OCI-LY3 (cell line): ENCODE measurements around the gene STK32C.

Source experiments
- EZH2phosphoT487 ChIP-seq: fragments of 200-600 bp; shearing (Covaris generic); IDR thresholded peaks from 2 replicates; pipeline ENCODE4 v1.6.1; 2018; ENCODE audit warnings: antibody characterized with exemption, mixed run types, low read depth
- TF ChIP-seq, protein P1 (sequence below): fragments of 200-600, 300-600 bp; sonication (generic); IDR thresholded peaks from 2 replicates; pipeline ENCODE4 v1.5.1; 2014; ENCODE audit warnings: antibody characterized with exemption, low read length, low read depth

DNA sequence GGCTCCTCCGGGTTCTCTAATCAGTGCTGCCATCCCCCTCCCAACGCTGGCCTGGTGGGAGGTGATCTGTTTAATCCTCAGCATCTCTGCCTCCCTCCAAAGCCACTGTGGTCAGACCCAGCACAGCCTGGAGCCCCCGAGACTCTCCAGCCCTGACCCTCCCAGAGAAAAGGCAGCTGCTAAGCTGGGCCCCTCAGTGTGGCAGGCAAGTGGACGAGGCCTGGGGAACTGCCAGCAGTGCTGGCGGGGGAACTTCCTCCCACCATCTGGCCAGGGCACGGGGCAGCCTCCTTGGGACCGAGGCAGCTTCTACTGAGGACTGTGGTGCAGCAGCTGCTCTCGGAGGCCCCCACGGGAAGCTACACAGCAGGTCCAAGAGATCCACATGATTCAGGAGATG lies 69.9 kb downstream of the STK32C start:
- TF ChIP-seq, protein P1, sequence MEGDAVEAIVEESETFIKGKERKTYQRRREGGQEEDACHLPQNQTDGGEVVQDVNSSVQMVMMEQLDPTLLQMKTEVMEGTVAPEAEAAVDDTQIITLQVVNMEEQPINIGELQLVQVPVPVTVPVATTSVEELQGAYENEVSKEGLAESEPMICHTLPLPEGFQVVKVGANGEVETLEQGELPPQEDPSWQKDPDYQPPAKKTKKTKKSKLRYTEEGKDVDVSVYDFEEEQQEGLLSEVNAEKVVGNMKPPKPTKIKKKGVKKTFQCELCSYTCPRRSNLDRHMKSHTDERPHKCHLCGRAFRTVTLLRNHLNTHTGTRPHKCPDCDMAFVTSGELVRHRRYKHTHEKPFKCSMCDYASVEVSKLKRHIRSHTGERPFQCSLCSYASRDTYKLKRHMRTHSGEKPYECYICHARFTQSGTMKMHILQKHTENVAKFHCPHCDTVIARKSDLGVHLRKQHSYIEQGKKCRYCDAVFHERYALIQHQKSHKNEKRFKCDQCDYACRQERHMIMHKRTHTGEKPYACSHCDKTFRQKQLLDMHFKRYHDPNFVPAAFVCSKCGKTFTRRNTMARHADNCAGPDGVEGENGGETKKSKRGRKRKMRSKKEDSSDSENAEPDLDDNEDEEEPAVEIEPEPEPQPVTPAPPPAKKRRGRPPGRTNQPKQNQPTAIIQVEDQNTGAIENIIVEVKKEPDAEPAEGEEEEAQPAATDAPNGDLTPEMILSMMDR = no peak
- TF ChIP-seq EZH2phosphoT487 = no peak
